ENCODE results near the gene ATP13A1.
"Not testable (repeated sequence)": the region's sequence is repeated elsewhere in the genome, so short reads cannot be mapped to it uniquely, and the experiment has no call there.

Gene ATP13A1

GRCh38 chr19:19619181-19619848 lies 44.2 kb downstream of the ATP13A1 start:
- no peak for DNase-seq (ENCODE audit: low spot score)

- peak; percentile 82 for DNase-seq (ENCODE audit: low spot score)
Observed at GRCh38 chr19:19618219-19619051, 45.0 kb downstream of the ATP13A1 start, which contains the start of gene PBX4. TSS of gene PBX4 (minus strand) at chr19:19618687. CDS start at chr19:19618629, 58 bp downstream.

GRCh38 chr19:19615086-19615485 lies 48.4 kb downstream of the ATP13A1 start:
- DNase-seq (ENCODE audit: low spot score): no peak

- no peak for DNase-seq (ENCODE audit: low spot score)
Observed at GRCh38 chr19:19613506-19613905, 50.0 kb downstream of the ATP13A1 start.

- DNase-seq (ENCODE audit: low spot score): no peak
Observed at GRCh38 chr19:19610376-19611202, 52.9 kb downstream of the ATP13A1 start.

- DNase-seq (ENCODE audit: low spot score): not testable (repeated sequence)
Observed at GRCh38 chr19:19606686-19607085, 56.8 kb downstream of the ATP13A1 start.

- no peak for DNase-seq (ENCODE audit: low spot score)
Observed at GRCh38 chr19:19606021-19606420, 57.5 kb downstream of the ATP13A1 start.

- DNase-seq (ENCODE audit: low spot score): no peak
Observed at GRCh38 chr19:19602713-19603324, 60.7 kb downstream of the ATP13A1 start.

GRCh38 chr19:19602136-19602712 lies 61.3 kb downstream of the ATP13A1 start:
- DNase-seq (ENCODE audit: low spot score): no peak

GRCh38 chr19:19600793-19601330 lies 62.6 kb downstream of the ATP13A1 start:
- DNase-seq (ENCODE audit: low spot score): no peak

GRCh38 chr19:19598728-19599451 lies 64.6 kb downstream of the ATP13A1 start:
- DNase-seq (ENCODE audit: low spot score): not testable (repeated sequence)

- no peak for DNase-seq (ENCODE audit: low spot score)
Observed at GRCh38 chr19:19597809-19598306, 65.6 kb downstream of the ATP13A1 start.

Data from pons (tissue), 1 donor.